Esophagus muscularis mucosa (tissue), 4 donors: ENCODE data around the gene HTT. TPM values are rescaled to one million over a fixed set of nuclear protein-coding genes. Genes with fewer than 3 reads are reported as not detected.

Source experiments
- DNase-seq: peaks from one replicate; pipeline ENCODE4 v3.0.0-alpha.2; 2017; ENCODE audit errors: extremely low spot score
- H3K27ac ChIP-seq, 4 donors: fragments of 200-600 bp; sonication (generic); replicated peaks in 1 of 4; 1 replicate in 3 of 4; 2 replicates in 1 of 4; pipeline ENCODE4 v1.5.1; 2016 to 2019; ENCODE audit warnings: mild to moderate bottlenecking in 1 of 4
- H3K27me3 ChIP-seq, 4 donors: fragments of 200-600 bp; sonication (generic); one replicate each; pipeline versions ENCODE4 v1.5.1 to v1.6.0; 2016 to 2019
- H3K36me3 ChIP-seq, 4 donors: fragments of 200-600 bp; sonication (generic); one replicate each; pipeline ENCODE4 v1.5.1; 2016 to 2019
- H3K4me1 ChIP-seq, 4 donors: fragments of 200-600 bp; sonication (generic); one replicate each; pipeline ENCODE4 v1.5.1; 2016 to 2019
- H3K4me3 ChIP-seq, 4 donors: fragments of 200-600 bp; sonication (generic); 1 replicate in 2 of 4; 2 replicates in 2 of 4; pipeline ENCODE4 v1.5.1; 2016 to 2019; ENCODE audit warnings: mild to moderate bottlenecking in 4 of 4, moderate library complexity in 1 of 4
- H3K9me3 ChIP-seq, 4 donors: fragments of 200-600 bp; sonication (generic); 1 replicate in 3 of 4; 2 replicates in 1 of 4; pipeline ENCODE4 v1.5.1; 2016 to 2019
- EP300 ChIP-seq: sonication (generic); formaldehyde crosslinking; IDR thresholded peaks from one replicate; pipeline ENCODE4 v1.6.1; 2017; ENCODE audit warnings: antibody characterized with exemption
- POLR2A ChIP-seq: fragments of 450-650 bp; IDR thresholded peaks from one replicate; pipeline ENCODE4 v1.6.1; 2017; ENCODE audit warnings: antibody characterized with exemption, moderate library complexity, mild to moderate bottlenecking, low read depth
- POLR2AphosphoS5 ChIP-seq, 2 donors: sonication (generic); formaldehyde crosslinking; IDR thresholded peaks; one replicate each; pipeline ENCODE4 v1.6.1; 2017; ENCODE audit warnings: antibody characterized with exemption in 2 of 2
- WGBS: methylation state at CpG from one replicate; pipeline ENCODE4 v1.1.5; 2018; 5-methylcytosine and 5-hydroxymethylcytosine counted together
- intact Hi-C: fragments of 100-400 bp; cut with DNase I; formaldehyde crosslinking; loops from one replicate; pipeline ENCODE4 v1.15.1; 2023
- total RNA-seq, 4 donors: library from RNA; depleted of rRNA; stranded (reverse); fragments of >200 nt; gene quantifications; one replicate each; pipeline versions ENCODE4 v1.1.0 to v1.2.1, GENCODE V29; 2016
- TF ChIP-seq, protein P1 (sequence below), 3 experiments: fragments of 200-600 bp in 2 of 3; fragments of 450-650 bp in 1 of 3; sonication (generic) in 2 of 3; IDR thresholded peaks; one replicate each; pipeline ENCODE4 v1.5.1; 2017 to 2019; ENCODE audit warnings: antibody characterized with exemption in 3 of 3, mild to moderate bottlenecking in 2 of 3, moderate library complexity in 1 of 3

The HTT gene
- total RNA-seq, 4 donors from 2014 or later = 30.2 to 65.7 (median 49.3) TPM

DNA sequence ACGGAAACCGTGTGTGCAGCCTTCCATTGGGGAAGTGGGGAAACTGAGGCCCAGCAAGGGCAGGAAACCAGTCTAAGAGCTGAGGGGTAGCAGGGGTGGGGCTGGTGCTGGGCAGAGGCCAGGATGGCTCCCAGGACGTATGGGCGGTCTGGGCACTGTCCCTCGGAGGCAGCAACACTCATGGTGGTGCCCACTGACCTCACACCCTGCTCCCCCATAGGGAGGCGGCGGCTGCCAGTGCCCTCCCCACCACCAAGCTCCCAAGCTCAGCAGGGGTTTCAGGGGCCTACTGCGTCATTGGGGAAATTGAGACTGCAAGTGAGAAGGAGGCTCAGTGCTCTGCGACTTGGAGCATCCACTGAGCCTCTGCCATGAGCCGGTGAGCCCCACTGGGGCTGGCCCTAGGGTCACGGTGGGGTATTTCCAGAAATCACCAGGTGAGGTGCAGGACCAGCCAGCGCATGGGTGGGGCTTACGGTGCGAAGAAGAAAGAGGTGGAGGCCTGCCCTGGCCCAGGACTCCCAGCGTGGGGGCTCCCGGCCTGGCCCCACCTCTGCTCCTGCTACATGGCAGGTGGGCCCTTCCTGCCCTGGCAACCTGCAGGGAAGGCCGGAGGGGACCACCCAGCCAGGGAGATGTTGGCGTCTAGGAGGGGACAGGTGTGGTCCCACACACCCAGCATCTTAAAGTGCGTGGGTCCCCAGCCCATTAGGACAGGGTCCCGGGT, 175.4 kb downstream of the HTT start:
- WGBS = 95% methylated on average over 11 of the region's 20 CpGs
- peaks cover 0 to 7% (median 2%) of the 10 kb centered on the region in 4 donors for H3K36me3 ChIP-seq
- no peaks in the 10 kb centered on the region for H3K4me1 ChIP-seq
- TF ChIP-seq EP300 (no peak), POLR2A (no peak), POLR2AphosphoS5 (IDR thresholded peaks at IDR 0.05) (no peak)
- TF ChIP-seq, protein P1, sequence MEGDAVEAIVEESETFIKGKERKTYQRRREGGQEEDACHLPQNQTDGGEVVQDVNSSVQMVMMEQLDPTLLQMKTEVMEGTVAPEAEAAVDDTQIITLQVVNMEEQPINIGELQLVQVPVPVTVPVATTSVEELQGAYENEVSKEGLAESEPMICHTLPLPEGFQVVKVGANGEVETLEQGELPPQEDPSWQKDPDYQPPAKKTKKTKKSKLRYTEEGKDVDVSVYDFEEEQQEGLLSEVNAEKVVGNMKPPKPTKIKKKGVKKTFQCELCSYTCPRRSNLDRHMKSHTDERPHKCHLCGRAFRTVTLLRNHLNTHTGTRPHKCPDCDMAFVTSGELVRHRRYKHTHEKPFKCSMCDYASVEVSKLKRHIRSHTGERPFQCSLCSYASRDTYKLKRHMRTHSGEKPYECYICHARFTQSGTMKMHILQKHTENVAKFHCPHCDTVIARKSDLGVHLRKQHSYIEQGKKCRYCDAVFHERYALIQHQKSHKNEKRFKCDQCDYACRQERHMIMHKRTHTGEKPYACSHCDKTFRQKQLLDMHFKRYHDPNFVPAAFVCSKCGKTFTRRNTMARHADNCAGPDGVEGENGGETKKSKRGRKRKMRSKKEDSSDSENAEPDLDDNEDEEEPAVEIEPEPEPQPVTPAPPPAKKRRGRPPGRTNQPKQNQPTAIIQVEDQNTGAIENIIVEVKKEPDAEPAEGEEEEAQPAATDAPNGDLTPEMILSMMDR (IDR thresholded peaks at IDR 0.05) = no peak
- no peak for DNase-seq
- H3K27me3 ChIP-seq = no peaks in the 10 kb centered on the region
- no peaks in the 10 kb centered on the region for H3K9me3 ChIP-seq
- H3K27ac ChIP-seq = no peak overlapping the region
- intact Hi-C loops = no loop called here
- no peak overlapping the region for H3K4me3 ChIP-seq

DNA sequence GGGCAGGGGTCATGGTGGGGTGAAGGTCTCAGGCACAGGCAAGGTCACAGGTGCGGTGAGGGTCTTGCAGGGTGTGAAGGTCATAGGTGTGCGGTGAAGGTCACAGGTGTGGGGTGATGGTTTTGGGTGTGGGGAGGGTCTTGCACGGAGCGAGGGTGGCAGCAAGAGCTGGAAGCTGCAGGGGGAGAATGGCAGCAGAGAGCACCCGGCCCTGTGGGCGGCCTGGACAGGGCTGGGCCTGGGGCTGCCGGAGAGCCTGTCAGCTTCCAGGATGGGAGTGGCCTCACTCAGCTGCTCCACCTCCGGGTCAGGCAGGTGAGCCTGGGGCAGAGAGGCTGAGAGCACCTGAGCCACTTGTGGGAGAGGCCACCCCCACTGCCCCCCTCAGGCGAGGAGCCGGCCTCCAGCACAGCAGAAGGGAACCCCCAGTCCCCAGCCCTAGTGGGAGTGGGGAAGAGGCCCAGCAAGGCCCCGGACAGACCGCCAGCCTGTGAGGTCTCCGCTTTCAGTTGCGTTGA, 176.0 kb downstream of the HTT start:
- no peak for DNase-seq

DNA sequence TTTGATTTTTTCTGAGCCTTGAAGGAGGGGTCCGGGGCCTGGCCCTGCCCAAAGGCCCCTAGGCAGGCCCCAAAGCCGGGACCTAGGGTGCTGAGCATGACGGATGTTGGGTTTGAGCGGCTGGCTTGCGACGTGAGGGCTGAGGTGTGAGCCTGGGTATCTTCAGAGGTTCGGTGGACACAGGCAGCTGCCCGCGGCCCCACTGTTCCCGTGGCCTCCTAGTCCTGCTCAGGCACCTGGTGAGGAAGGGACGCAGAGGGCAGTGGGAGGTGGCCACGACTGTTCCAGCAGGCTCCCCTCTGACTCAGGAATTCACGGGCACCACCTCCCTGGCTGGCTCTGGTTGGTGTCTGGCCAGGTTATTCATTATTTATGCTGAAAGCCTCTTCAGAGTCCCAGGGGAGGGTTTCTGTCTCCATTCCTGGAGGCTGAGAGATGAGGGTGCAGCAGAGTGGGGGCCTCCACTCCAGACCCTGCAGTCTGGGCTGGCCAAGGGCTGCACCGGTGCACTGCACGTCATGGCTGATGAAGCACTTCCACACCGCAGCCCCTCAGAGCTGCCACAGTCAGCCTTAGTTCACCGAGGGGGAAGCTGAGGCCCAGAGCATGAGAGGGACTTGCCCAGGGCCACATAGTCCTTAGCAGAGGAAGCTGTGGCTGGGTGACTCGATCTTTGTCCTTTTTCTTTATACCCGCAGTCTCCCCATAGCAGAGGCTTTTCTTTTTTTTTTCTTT, 176.6 kb downstream of the HTT start:
- Histone ChIP-seq H3K4me1 (no peaks in the 10 kb centered on the region), H3K4me3 (no peak overlapping the region), H3K27me3 (no peaks in the 10 kb centered on the region), H3K27ac (no peak overlapping the region), H3K36me3 (peaks cover 0 to 14% (median 3%) of the 10 kb centered on the region in 4 donors), H3K9me3 (no peaks in the 10 kb centered on the region)
- DNase-seq = no peak
- no peak for TF ChIP-seq POLR2A
- intact Hi-C loops = no loop called here
- WGBS = 93% methylated on average over 18 of the region's 19 CpGs

More for the DNA sequence above, 176.0 kb downstream of the HTT start:
- Histone ChIP-seq H3K27ac (no peak overlapping the region), H3K4me1 (no peaks in the 10 kb centered on the region), H3K36me3 (peaks cover 0 to 7% (median 2%) of the 10 kb centered on the region in 4 donors), H3K27me3 (no peaks in the 10 kb centered on the region), H3K4me3 (no peak overlapping the region), H3K9me3 (no peaks in the 10 kb centered on the region)
- 85% methylated on average over 12 of the region's 14 CpGs for WGBS
- intact Hi-C loops = no loop called here
- TF ChIP-seq POLR2A (no peak), POLR2AphosphoS5 (IDR thresholded peaks at IDR 0.05) (no peak), EP300 (no peak)
- TF ChIP-seq, protein P1 (IDR thresholded peaks at IDR 0.05) = no peak

- Histone ChIP-seq H3K27me3 (no peaks in the 10 kb centered on the region), H3K9me3 (no peaks in the 10 kb centered on the region), H3K36me3 (peaks cover 0 to 17% (median 4%) of the 10 kb centered on the region in 4 donors), H3K27ac (no peak overlapping the region), H3K4me1 (no peaks in the 10 kb centered on the region), H3K4me3 (no peak overlapping the region)
- 93% methylated on average over 10 of the region's 11 CpGs for WGBS
- TF ChIP-seq, protein P1 (IDR thresholded peaks at IDR 0.05) = no peak
- TF ChIP-seq POLR2AphosphoS5 (IDR thresholded peaks at IDR 0.05) = no peak
- TF ChIP-seq POLR2A = no peak
- no peak for TF ChIP-seq EP300
- intact Hi-C loops = no loop called here
- DNase-seq = no peak
These were observed 177.4 kb downstream of the HTT start for GRCh38 chr4:3251691-3252479.

DNA sequence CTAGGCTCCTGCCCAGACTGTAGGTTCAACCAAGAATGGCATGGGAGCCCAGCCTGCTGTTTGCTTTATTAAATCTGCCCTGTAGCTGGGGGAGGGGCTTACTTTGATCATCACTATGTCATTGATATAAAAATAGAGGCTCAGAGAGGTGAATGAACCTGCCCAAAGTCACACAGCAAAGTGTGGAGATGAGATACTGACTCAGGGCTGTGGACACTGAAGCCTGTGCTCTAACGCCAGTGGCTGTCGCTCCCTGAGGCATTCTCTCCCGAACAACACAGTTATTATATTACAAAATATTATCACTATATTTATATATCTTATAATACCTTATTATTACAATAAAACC, 178.0 kb downstream of the HTT start:
- H3K27ac ChIP-seq = no peak overlapping the region
- intact Hi-C loops = no loop called here
- 91% methylated on average over 3 of the region's 3 CpGs for WGBS
- DNase-seq = no peak
- no peaks in the 10 kb centered on the region for H3K27me3 ChIP-seq
- no peaks in the 10 kb centered on the region for H3K9me3 ChIP-seq
- TF ChIP-seq POLR2AphosphoS5 (IDR thresholded peaks at IDR 0.05) (no peak), POLR2A (no peak), EP300 (no peak)
- TF ChIP-seq, protein P1 (IDR thresholded peaks at IDR 0.05) = no peak
- no peaks in the 10 kb centered on the region for H3K4me1 ChIP-seq
- no peak overlapping the region for H3K4me3 ChIP-seq
- peaks cover 0 to 17% (median 7%) of the 10 kb centered on the region in 4 donors for H3K36me3 ChIP-seq
